Muscle of leg (tissue), 11 donors: ENCODE results near the gene LRRC45. TPM values are rescaled to one million over a fixed set of nuclear protein-coding genes. Genes with fewer than 3 reads are reported as not detected.
"Not testable (repeated sequence)": the region's sequence is repeated elsewhere in the genome, so short reads cannot be mapped to it uniquely, and the experiment has no call there.

Source experiments
- DNase-seq: peaks from one replicate; pipeline ENCODE4 v3.0.0; 2013
- H3K27ac ChIP-seq: one replicate; pipeline ENCODE4 v1.5.1; 2013; ENCODE audit warnings: mild to moderate bottlenecking, low read length, control low read depth
- H3K27me3 ChIP-seq: one replicate; pipeline ENCODE4 v1.6.1; 2013; ENCODE audit warnings: low read length; ENCODE audit not compliant: control insufficient read depth, insufficient read depth
- H3K36me3 ChIP-seq: one replicate; pipeline ENCODE4 v1.6.1; 2013; ENCODE audit warnings: low read length; ENCODE audit not compliant: control insufficient read depth, insufficient read depth
- H3K4me1 ChIP-seq: one replicate; pipeline ENCODE4 v1.6.1; 2013; ENCODE audit warnings: low read length; ENCODE audit not compliant: control insufficient read depth, insufficient read depth
- H3K4me3 ChIP-seq: one replicate; pipeline ENCODE4 v1.5.1; 2013; ENCODE audit warnings: low read length, control low read depth
- H3K9me3 ChIP-seq: replicated peaks from 2 replicates; pipeline ENCODE4 v1.6.1; 2013; ENCODE audit warnings: low read depth, low read length; ENCODE audit not compliant: control insufficient read depth
- WGBS: methylation state at CpG from one replicate; pipeline ENCODE4 v1.1.5; 2013; ENCODE audit warnings: missing lambda C conversion rate; ENCODE audit not compliant: insufficient coverage; 5-methylcytosine and 5-hydroxymethylcytosine counted together
- polyA plus RNA-seq, 8 donors: library from polyadenylated mRNA; unstranded; fragments of 120-200 nt; gene quantifications; one replicate each; pipeline versions ENCODE4 v1.2.1 to v1.2.3, GENCODE V29; 2013; ENCODE audit warnings: inconsistent platforms in 1 of 8, low replicate concordance in 1 of 8; ENCODE audit not compliant: insufficient read length in 8 of 8, insufficient read depth in 1 of 8
- total RNA-seq: library from RNA; stranded (reverse); fragments of 120-200 nt; gene quantifications from one replicate; pipeline ENCODE4 v1.2.4, GENCODE V29; 2013

The LRRC45 gene
- total and polyA plus RNA-seq, 9 donors = 8.4 to 12.3 (median 9.7) TPM

DNA sequence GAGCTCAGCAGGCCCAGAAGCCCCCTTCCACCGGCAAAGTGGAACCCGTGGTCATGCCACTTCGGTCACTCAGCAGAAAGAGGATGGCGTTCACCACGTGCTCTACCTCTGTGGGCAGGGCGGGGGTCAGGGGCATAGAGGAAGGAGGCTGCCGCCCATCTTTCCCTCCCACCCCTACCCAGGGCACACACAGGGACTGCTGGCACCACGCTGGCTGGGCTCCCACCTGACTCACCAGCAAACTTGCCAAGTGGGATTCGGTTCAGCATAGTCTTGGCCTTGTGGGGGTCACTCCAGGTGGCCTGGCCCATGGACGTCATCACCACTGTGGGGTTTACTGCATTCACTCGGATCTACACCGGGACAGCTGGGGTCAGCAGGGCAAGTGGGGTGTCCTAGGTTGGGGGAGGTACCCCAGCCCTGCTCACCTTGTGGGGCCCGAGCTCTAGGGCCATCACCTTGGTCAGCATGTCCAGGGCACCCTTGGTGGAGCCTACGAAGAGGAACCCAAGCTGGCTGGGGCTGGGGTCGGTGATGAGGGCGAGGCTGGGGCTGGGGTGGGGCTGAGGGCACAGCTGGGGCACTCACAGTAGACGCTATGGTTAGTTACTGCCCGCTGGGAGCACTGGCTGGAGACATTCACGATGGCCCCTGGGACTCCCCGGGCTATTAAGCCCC lies 13.0 kb downstream of the LRRC45 start:
- Histone ChIP-seq H3K27ac (no peak overlapping the region), H3K4me3 (peak overlapping the region; percentile 72), H3K9me3 (no peaks in the 10 kb centered on the region), H3K27me3 (peaks cover 11% of the 10 kb centered on the region), H3K36me3 (peaks cover 8% of the 10 kb centered on the region), H3K4me1 (peaks cover 25% of the 10 kb centered on the region)
- no peak for DNase-seq
- 78% methylated on average over 13 of the region's 20 CpGs for WGBS

DNA sequence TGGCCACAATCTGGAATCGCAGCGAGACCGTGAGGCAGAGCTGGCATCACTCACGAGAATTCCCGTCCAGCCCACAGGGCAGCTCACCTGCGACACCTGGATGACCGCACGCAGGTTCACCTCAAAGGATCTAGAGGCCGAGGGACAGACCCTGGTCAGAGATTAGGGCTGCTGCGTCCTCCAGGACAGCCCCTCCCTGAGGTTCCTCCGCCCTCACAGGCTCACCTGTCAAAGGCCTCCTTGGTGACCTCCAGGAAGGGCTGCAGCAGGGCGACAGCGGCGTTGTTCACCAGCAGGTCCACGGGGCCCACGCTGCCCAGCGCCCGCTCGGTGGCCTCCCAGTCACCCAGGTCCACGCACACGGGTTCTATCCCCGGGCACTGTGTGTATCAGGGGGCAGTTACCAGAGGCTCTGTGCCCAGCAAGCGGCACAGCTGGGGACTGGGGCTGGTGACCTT lies 13.6 kb downstream of the LRRC45 start:
- Histone ChIP-seq H3K9me3 (no peaks in the 10 kb centered on the region), H3K4me1 (peaks cover 24% of the 10 kb centered on the region), H3K36me3 (peaks cover 8% of the 10 kb centered on the region), H3K4me3 (peak overlapping the region; percentile 72), H3K27me3 (peaks cover 11% of the 10 kb centered on the region), H3K27ac (peak overlapping the region; percentile 78)
- WGBS = 36% methylated on average over 23 of the region's 23 CpGs
- DNase-seq = no peak

DNA sequence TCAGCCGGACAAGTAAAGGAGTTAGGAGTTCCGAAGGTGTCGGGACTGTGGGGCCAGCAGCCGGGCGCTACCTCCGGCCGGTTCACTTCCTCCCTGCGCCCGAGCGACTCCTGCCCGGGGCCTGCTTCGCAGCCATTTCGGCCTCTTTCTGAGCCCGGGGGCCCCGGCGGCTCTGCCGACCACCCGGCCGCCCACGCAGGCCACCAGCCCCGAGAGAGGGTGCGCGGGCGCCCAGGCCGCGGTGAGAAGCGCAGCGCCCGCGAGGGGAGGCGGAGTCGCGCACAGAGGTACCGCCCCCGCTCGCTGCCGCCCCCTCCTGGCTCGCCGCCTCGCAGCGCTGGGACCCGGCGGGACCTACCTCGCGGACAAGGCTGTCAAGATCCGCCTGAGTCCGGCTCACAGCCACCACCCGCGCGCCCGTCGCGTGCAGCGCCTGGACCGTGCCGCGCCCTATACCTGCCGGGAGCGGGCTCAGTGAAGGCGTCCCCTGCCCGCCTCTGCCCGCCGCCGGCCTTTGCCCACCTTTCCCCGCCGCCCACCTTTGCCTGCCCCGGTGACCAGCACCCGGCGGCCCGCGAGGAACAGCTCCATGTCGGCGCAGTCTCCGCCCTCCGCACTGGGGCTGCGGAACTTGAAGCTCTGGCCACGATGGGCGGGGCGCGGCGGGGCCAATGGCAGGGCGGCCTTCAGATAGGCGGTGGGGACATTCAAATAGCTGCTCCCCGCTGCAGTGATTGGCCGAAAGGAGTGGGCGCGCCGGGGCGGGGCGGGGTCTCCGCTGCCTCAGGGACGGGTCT lies 14.2 kb downstream of the LRRC45 start, which contains the start of gene DCXR:
TSS of gene DCXR (minus strand) at position 606 of the 797 bp plus-strand sequence. CDS start at position 591, 15 bp downstream.
- peak within 1 kb of the TSS; percentile 96 for H3K27ac ChIP-seq
- WGBS = under 1% methylated on average over 91 of the region's 92 CpGs
- no peaks in the 10 kb centered on the region for H3K9me3 ChIP-seq
- peak within 1 kb of the TSS; percentile 72 for H3K4me3 ChIP-seq
- peaks cover 20% of the 10 kb centered on the region for H3K4me1 ChIP-seq
- H3K36me3 ChIP-seq = peaks cover 8% of the 10 kb centered on the region
- peaks cover 8% of the 10 kb centered on the region for H3K27me3 ChIP-seq
- peak; percentile 99 for DNase-seq

DNA sequence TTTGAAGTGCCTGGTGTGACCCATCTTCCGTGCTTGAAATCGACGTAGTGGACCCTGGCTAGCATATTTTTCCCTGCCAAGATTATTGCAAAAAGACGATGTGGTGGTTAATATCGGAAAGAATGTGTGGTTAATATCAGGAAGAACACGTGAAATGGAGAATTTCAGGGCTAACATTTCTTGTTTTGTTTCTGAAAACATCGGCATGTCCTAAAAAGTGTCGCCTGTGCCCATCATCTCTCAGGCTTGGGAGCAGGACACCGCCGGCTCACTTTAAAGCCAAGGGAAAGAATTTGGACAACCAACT lies 14.7 kb downstream of the LRRC45 start:
- peaks cover 2% of the 10 kb centered on the region for H3K27me3 ChIP-seq
- peak overlapping the region; percentile 25 for H3K27ac ChIP-seq
- no peak for DNase-seq
- peak overlapping the region; percentile 45 for H3K4me3 ChIP-seq
- no peaks in the 10 kb centered on the region for H3K9me3 ChIP-seq
- H3K4me1 ChIP-seq = peaks cover 16% of the 10 kb centered on the region
- H3K36me3 ChIP-seq = peaks cover 8% of the 10 kb centered on the region
- WGBS = 8% methylated on average over 10 of the region's 10 CpGs

DNA sequence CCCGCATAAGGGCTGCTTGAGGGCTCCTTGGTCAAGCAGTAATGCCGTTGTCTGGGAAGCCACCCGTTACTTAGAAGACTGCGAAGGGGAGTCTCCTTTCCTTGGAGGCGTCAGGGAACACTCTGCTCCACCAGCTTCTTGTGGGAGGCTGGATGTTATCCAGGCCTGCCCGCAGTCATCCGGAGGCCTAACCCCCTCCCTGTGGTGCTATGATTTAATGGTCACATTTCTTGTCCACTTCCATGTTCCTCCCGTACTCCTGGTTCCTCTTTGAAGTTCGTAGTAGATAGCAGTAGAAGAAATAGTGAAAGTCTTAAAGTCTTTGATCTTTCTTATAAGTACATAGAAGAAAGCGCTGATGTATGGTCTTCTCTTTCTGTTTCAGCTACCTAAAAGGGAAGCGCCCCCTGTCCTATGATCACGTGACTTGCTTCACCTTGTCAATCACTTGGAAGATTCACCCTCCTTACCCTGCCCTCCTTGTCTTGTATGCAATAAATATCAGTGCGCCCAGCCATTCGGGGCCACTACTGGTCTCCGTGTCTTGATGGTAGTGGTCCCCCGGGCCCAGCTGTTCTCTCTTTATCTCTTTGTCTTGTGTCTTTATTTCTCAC lies 15.8 kb downstream of the LRRC45 start:
- not testable (repeated sequence) for H3K27me3 ChIP-seq, H3K27ac ChIP-seq, H3K9me3 ChIP-seq, DNase-seq, H3K4me3 ChIP-seq, H3K36me3 ChIP-seq
- peaks cover 16% of the 10 kb centered on the region for H3K4me1 ChIP-seq
- 90% methylated on average over 7 of the region's 16 CpGs for WGBS

DNA sequence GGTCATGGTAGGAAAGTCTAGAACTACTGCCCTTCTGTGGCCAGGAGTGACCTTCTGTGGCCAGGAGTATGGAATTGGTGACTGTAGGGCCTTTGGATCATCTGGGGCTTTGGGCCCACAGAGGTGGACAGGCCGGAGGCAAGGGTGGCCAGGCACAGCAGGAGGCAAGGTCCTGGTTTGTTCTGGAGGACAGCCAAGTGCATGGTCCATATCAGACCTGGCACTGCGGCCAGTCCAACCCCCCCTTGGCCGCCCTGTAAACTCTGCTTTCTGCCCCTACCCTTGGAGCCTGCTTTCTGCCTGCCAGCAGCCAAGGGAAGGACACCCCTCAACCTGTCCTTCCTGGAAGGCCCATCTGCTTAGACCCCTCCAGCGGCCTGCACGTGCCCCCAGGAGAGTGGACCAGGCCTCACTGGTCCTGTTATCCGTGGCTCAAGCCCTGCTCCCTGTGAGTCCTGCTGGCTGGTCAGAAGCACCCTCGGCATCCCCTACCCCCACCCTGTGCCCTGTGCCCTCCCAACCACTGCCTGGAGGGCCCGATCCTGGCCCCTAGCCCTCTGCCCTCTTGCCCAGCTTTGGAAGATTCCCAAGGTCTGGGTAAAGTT lies 16.7 kb downstream of the LRRC45 start:
- no peak overlapping the region for H3K4me3 ChIP-seq
- H3K36me3 ChIP-seq = peaks cover 5% of the 10 kb centered on the region
- no peaks in the 10 kb centered on the region for H3K27me3 ChIP-seq
- 91% methylated on average over 6 of the region's 8 CpGs for WGBS
- DNase-seq = no peak
- peaks cover 16% of the 10 kb centered on the region for H3K4me1 ChIP-seq
- H3K27ac ChIP-seq = no peak overlapping the region
- no peaks in the 10 kb centered on the region for H3K9me3 ChIP-seq

DNA sequence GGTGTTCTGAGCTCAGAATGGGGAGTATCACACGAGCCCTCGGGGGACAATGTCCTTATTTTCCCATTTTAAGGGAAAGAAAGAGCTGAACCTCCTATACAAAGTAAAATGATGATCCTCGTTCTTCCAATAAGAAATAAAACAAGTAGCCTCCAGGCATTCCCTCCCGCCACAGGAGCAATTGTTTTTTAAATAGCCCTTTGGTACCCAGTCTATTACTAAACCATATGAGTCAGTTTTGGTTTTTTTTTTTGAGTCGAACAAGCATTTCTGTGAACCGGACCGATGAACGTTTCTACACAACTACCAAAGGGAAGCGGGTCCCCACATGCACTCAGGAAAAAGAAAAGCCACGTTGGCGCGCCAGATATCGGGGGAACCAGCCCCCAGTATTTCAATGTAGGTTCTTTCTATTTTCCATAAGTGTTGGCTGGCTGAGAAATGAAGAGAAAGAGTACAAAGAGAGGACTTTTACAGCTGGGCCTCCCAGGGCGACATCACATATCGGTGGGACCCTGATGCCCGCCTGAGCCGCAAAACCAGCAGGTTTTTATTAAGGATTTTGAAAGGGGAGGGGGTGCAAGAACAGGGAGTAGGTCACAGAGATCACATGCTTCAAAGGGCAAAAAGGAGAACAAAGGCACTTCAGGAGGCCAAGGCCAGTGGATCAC lies 18.2 kb downstream of the LRRC45 start:
- no peak overlapping the region for H3K4me3 ChIP-seq
- H3K27ac ChIP-seq = no peak overlapping the region
- peaks cover 13% of the 10 kb centered on the region for H3K4me1 ChIP-seq
- H3K27me3 ChIP-seq = no peaks in the 10 kb centered on the region
- no peaks in the 10 kb centered on the region for H3K9me3 ChIP-seq
- no peak for DNase-seq
- peaks cover 2% of the 10 kb centered on the region for H3K36me3 ChIP-seq
- WGBS = 56% methylated on average over 6 of the region's 17 CpGs

DNA sequence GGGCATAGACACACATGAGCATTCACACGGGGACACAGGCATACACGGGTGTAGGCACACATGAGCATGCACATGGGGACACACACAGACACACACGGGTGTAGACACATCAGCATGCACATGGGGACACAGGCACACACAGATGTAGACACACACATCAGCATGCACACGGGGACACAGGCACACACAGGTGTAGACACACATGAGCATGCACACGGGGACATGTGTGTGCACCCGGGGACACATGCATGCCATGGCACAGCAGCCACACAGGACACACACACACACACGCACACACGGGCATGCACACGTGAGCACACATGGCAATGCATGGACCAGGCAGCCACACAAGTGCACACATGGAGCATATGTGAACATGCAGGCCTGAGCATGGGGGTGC lies 19.5 kb downstream of the LRRC45 start:
- Histone ChIP-seq H3K27me3 (no peaks in the 10 kb centered on the region), H3K27ac (no peak overlapping the region), H3K4me1 (peaks cover 5% of the 10 kb centered on the region), H3K9me3 (no peaks in the 10 kb centered on the region), H3K36me3 (peaks cover 13% of the 10 kb centered on the region), H3K4me3 (no peak overlapping the region)
- 79% methylated on average over 7 of the region's 9 CpGs for WGBS
- DNase-seq = no peak

DNA sequence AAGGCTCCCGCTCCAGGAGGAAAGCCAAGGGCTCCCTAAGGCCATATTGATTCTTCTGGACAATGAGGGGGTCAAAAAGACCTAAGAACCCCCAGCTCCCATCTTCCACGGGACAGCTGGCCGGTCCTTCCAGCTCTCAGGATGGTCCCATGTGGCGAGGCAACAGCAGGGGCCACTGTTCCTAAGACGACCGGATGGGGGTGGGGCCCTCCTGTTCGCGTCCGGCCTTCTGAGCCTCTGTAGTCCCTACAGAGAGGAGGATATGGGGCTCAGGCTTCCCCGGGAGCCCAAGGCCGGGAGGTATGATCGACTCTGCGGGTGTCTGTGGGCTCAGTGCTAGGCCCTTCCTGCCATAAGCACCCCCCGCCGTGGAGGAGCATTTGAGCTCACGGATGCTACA lies 20.4 kb downstream of the LRRC45 start:
- WGBS = 48% methylated on average over 13 of the region's 16 CpGs
- Histone ChIP-seq H3K4me1 (no peaks in the 10 kb centered on the region), H3K9me3 (no peaks in the 10 kb centered on the region), H3K4me3 (no peak overlapping the region), H3K27ac (no peak overlapping the region), H3K36me3 (peaks cover 21% of the 10 kb centered on the region), H3K27me3 (no peaks in the 10 kb centered on the region)
- DNase-seq = no peak
